Medulla oblongata (tissue), 1 donor: ENCODE results near the gene PHF13.
"Not testable (repeated sequence)": the region's sequence is repeated elsewhere in the genome, so short reads cannot be mapped to it uniquely, and the experiment has no call there.

Experiments
- DNase-seq: peaks from one replicate; pipeline ENCODE4 v3.0.0-alpha.2; 2015; ENCODE audit errors: extremely low spot score

Gene PHF13

GRCh38 chr1:6660415-6661049, 47.0 kb downstream of the PHF13 start:
- DNase-seq, result no peak

- DNase-seq, result not testable (repeated sequence)
Measured at GRCh38 chr1:6662468-6662867, 48.9 kb downstream of the PHF13 start.

- DNase-seq, result no peak
Measured at GRCh38 chr1:6666696-6667095, 53.2 kb downstream of the PHF13 start.

GRCh38 chr1:6667139-6667538, 53.6 kb downstream of the PHF13 start:
- DNase-seq, result peak; percentile 13

- no peak for DNase-seq
Measured at GRCh38 chr1:6668503-6668902, 55.0 kb downstream of the PHF13 start.

- no peak for DNase-seq
Measured at GRCh38 chr1:6672558-6672957, 59.0 kb downstream of the PHF13 start.
